Mesenteric fat pad (tissue), 1 donor: ENCODE data around the gene AGO3. TPM values are rescaled to one million over a fixed set of nuclear protein-coding genes. Genes with fewer than 3 reads are reported as not detected.

Experiments used
- DNase-seq: peaks from one replicate; pipeline ENCODE4 v3.0.0-alpha.2; 2020; ENCODE audit warnings: low spot score
- total RNA-seq: library from RNA; stranded (reverse); fragmentation: NEBNext Ultra II Directional; extraction: Animal tissue kit (Norgen Biotek cat#: 25700); gene quantifications from one replicate; pipeline ENCODE4 v1.2.1, GENCODE V29; 2021
- donor health status: DM: yes; HTN: yes; CAD: no.

The AGO3 gene
- total RNA-seq, 1 donor from 2014 or later, result 45.7 TPM

GRCh38 chr1:36119456-36119855, 188.6 kb downstream of the AGO3 start:
- no peak for DNase-seq

Other genes with a start within 250 kb of the AGO3 start
- 17.5 TPM for gene C1orf216, start 212.2 kb upstream of the AGO3 start, total RNA-seq
- gene CLSPN, start 161.1 kb upstream of the AGO3 start, total RNA-seq, result 0.39 TPM
- 18.5 TPM for gene AGO4, start 123.1 kb upstream of the AGO3 start, total RNA-seq
- 24.3 TPM for gene AGO1, start 47.9 kb upstream of the AGO3 start, total RNA-seq
- 0.35 TPM for gene TEKT2, start 153.0 kb downstream of the AGO3 start, total RNA-seq
- gene ADPRS, start 157.8 kb downstream of the AGO3 start, total RNA-seq, result 21.8 TPM
- gene COL8A2, start 194.1 kb downstream of the AGO3 start, total RNA-seq, result 3.3 TPM
- 68.3 TPM for gene TRAPPC3, start 218.4 kb downstream of the AGO3 start, total RNA-seq
- gene MAP7D1, start 225.1 kb downstream of the AGO3 start, total RNA-seq, result 225 TPM